Inferior parietal cortex (tissue), 1 donor: ENCODE results near the gene CCR3.

ENCODE experiments used
- DNase-seq: peaks from one replicate; pipeline ENCODE4 v3.0.0-alpha.2; 2016; ENCODE audit errors: extremely low spot score

CCR3 gene

DNA sequence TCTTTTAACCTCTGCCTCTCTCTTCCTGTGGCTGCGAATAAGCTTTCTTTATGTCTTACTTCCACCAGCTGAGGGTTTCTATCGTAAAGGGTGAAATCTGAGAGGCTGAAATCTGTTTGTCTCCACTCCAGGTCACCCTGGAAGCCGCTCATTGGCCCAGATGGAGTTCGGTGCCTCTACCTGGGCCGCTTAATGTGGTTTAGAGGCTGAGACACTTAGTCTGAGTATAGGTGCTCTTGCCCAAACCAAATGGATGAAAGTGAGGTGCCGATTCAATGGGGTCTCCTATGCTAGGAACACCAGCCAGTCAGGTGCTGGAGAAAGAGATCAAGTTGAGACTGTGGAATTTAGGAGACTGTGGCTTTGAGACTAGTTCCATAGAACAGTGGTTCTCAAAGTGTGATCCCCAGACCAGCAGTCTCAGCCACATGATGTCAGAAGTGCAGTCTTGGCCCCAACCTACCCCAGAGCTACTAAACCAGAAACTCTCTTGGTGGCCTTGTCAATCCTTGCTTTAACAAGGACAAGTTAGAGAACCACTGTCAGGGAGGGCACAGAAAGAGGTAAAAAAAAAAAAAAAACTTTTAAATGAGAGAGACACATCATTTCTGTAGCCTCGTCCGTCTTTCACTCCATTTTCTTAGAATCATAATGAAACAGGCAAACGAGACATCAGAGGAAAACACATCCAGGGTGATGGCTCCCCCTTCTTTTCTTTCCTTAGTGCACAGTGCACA, 56.8 kb downstream of the CCR3 start:
- DNase-seq = no peak

DNA sequence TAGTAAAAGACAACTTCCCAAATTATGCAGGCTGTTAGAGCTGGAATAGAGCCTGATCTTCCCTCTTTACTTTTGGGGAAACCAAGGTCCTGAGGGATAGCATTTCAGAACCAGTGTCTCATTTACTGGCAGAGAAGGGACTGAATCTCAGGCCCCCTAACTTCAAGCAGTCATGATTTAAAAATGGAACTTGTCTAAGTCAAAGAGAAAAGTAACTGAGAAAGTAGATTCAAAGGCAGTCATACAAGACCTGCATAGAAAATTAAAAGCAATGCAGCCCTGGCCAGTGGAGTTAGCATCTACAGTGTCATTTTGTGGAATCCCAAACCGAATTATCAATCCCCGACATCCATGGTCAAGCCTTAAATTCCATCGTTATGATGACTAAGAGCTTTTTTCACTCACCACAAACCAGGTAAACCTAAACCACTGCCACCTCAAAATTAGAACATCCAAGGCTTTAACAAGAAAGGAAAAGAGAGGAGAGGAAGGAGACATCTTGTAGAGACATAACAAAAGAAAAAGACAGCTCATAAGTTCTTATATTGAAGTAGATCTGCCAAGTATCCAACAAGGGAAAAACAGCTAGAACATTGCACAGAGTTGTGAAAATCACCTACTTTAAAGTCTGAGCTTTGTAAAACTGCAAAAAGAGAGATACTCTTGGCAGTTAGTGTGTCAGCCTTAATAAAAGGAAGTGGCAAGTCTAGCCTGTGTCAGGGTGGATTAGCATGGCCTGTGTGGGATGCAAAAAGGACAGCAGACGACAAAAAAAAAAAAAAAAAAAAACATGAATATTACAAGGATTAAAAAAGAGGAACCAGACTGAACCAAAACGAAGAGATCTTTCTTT, 57.6 kb downstream of the CCR3 start:
- no peak for DNase-seq

DNA sequence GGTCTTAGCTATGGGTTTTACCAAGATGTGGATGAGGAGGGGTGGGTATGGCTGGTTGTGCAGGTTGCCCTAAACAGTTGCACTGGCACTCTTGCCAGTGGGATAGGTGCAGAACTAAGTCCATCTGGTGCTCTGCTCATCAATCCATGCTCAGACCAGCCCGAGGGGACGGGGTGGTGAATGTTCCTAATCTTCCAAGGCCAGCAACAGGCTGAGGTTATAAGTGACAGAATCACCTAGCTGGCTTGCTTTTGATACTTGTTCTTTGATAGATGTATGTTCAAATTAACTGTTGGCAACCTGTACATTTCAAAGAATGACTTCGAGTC, 58.2 kb downstream of the CCR3 start:
- DNase-seq = no peak

DNA sequence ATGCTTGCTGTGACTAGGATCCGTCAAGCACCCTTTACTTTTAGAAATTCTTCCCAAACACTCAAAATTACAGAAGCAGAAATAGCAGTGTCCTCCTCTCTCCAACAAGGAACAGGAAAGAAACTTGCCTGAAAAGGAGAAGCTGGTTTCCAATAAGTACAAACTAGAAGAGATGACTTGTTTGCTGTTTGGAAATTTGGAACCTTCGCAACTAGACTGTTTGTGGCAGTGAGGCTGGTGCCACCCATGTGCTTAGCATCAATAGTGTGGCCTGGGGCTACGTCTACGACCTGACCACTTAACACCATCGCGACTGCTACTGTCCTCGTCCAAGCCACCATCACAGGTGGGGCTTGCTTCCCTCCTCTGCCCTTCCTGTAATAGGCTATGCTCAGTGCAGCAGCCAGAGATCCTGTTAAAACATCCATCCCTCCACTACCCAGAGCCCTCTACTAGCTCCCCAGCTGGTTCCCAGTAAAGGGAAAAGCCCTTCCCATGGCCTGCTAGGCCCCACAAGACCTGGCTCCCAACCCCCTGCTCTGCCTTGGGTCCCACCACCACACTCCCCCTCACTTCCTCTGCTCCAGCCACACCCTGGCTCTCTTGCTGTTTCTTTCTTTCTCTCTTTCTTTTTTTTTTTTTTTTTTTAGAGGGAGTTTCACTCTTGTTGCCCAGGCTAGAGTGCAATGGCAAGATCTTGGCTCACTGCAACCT, 59.0 kb downstream of the CCR3 start:
- DNase-seq = no peak

DNA sequence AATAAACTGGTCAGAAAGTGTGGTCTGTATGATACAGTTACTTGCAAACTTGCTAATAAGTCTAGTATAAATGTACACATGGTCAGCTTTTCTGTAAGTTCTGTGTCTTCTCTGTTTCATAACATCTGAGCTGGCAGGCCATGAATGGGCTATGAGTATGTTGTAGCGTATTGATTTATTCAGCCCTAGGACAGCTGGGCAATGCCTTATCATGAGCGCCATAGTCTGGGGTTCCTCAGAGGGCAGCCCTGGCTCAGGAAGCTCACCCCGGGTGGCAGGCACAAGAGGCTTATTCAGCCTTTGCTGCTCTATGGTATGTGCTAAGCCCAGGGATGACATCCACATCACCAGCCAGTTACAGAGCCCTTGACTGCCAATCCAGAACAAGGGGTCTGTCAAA, 61.0 kb downstream of the CCR3 start:
- no peak for DNase-seq

DNA sequence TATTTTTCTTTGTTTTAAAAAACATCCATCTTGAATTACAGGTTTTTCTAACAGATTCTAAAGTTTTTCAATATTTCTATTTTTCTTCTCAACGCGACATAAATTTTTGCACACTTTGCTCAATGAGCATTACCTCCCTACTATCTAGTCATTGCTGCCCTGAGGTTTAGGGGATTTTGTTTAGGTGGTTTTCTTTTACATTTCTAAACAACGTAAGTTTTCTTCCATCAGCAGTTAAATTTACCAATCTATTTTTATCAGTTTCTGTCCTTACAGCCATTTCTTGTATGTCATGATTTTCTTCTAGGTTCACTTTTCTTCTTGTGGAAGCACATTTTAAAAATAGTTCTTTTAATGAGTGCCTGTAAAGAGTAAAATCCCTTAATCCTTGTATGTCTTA, 62.5 kb downstream of the CCR3 start:
- DNase-seq = no peak

DNA sequence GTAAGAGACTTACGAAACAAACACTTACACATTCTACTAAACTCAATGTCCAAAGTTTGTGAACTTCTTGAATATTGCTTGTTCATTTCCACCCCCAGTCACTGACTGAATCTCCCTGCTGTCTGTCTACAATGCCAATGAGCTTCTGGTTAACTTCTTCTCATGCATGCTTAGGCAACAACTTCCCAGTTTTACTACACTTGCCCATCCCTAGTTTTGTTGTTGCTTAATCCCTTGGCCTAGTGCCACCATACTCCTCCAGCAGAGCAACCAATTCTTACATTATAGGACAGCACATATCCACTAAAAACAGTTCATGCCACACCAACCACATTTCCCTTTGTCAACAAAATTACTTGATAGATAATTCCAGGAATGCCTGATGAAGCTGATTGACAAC, 70.7 kb downstream of the CCR3 start:
- no peak for DNase-seq

DNA sequence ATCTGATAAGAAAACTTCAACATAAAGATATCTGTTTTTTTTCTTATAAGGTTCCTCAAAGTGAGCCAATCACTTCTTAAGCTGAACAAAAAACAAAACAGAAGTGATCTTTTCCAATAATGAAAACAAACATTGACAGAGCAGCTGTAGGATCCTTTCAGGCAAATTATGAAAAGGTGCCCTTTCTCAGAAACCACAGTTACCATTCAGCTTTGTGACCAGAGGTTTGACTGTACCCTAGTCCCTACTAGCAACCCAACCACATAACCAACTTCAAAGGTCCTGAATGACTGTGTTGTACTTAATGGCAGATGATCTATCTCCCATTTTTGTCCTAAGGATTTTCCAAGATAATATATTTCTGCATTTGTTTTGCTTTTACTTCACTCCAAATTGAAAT, 72.3 kb downstream of the CCR3 start:
- no peak for DNase-seq

DNA sequence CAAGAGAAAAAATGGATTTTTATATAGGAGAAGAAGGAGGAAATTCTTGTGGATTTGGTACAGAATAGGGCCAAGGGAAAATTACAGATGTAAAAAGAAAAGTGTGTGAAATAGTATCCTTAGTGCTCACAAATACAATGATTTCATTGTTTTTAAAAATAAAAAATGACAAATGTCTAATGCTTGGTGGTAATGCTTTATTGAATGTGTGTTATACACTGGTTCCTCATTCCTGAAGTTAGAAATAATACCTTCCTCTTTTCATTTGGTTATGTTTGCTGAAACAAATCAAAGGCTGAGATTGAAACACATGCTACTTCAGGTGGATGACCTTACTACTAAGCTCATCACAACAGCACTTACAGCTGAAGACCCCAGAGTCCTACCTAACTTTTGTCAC, 73.9 kb downstream of the CCR3 start:
- DNase-seq = no peak
